A673 (cell line): ENCODE measurements around the gene ZNF281. TPM values are rescaled to one million over a fixed set of nuclear protein-coding genes. Genes with fewer than 3 reads are reported as not detected.

Source experiments
- BruUV-seq: library from RNA; stranded (reverse); fragments of 400-500 nt; replicated peaks from 2 replicates; lab custom pipeline; 2021; lab: Mats Ljungman, UMichigan
- CTCF ChIA-PET: fragments of 300-600 bp; sonication (Branson Sonifier 250); formaldehyde crosslinking; loops from one replicate; lab custom pipeline; 2022; ENCODE audit warnings: antibody characterized with exemption; lab: Charles Lee
- POLR2A ChIA-PET: fragments of 300-600 bp; sonication (Branson Sonifier 250); formaldehyde crosslinking; loops from one replicate; lab custom pipeline; 2022; ENCODE audit warnings: antibody characterized with exemption; ENCODE audit not compliant: low non-redundant PET; lab: Charles Lee
- DNase-seq: peaks from one replicate; pipeline ENCODE4 v3.0.0-alpha.2; 2015; ENCODE audit warnings: low spot score
- H3K27ac ChIP-seq: fragments of 200-600 bp; sonication (generic); 2 replicates; pipeline ENCODE4 v1.5.1; 2016; ENCODE audit warnings: mixed run types, low read depth, mild to moderate bottlenecking, mixed read lengths, antibody characterized with exemption, low read length; ENCODE audit not compliant: poor library complexity, severe bottlenecking
- H3K27me3 ChIP-seq: fragments of 200-600 bp; sonication (generic); replicated peaks from 2 replicates; pipeline ENCODE4 v1.6.1; 2017; ENCODE audit warnings: mixed run types, low read depth, mild to moderate bottlenecking, mixed read lengths, antibody characterized with exemption, low read length; ENCODE audit not compliant: insufficient read depth, poor library complexity
- H3K36me3 ChIP-seq: fragments of 200-600 bp; sonication (generic); 2 replicates; pipeline ENCODE4 v1.6.1; 2016; ENCODE audit warnings: mixed run types, mild to moderate bottlenecking, mixed read lengths, antibody characterized with exemption, low read length; ENCODE audit not compliant: insufficient read depth, poor library complexity, severe bottlenecking
- H3K4me1 ChIP-seq: fragments of 200-600 bp; sonication (generic); 2 replicates; pipeline ENCODE4 v1.6.1; 2017; ENCODE audit warnings: mixed run types, mild to moderate bottlenecking, mixed read lengths, antibody characterized with exemption, low read length; ENCODE audit not compliant: insufficient read depth, poor library complexity, severe bottlenecking
- H3K4me3 ChIP-seq: fragments of 200-600 bp; sonication (generic); 2 replicates; pipeline ENCODE4 v1.5.1; 2016; ENCODE audit warnings: low read depth, mixed run types, mild to moderate bottlenecking, mixed read lengths, low read length; ENCODE audit not compliant: poor library complexity, severe bottlenecking
- H3K9me3 ChIP-seq: fragments of 200-600 bp; sonication (generic); 2 replicates; pipeline ENCODE4 v1.6.1; 2016; ENCODE audit warnings: mixed run types, low read depth, mild to moderate bottlenecking, mixed read lengths, antibody characterized with exemption, low read length; ENCODE audit not compliant: poor library complexity, severe bottlenecking
- CTCF ChIP-seq: fragments of 300-800, 200-600 bp; sonication (generic); conservative IDR thresholded peaks from 2 replicates; pipeline ENCODE4 v1.5.1; 2017; ENCODE audit warnings: low read depth, mild to moderate bottlenecking, antibody characterized with exemption, low read length, moderate library complexity, mixed read lengths
- EZH2 ChIP-seq: fragments of 200-600 bp; sonication (generic); IDR thresholded peaks from 2 replicates; pipeline ENCODE4 v1.6.1; 2017; ENCODE audit warnings: borderline replicate concordance, low read depth, mild to moderate bottlenecking, mixed read lengths, antibody characterized with exemption, low read length; ENCODE audit not compliant: poor library complexity, severe bottlenecking
- intact Hi-C: fragments of 100-400 bp; cut with micrococcal nuclease; formaldehyde crosslinking; loops from one replicate; pipeline ENCODE4 v1.10.0; 2022; ENCODE audit not compliant: unreplicated experiment
- total RNA-seq: library from RNA; stranded (reverse); gene quantifications from 2 replicates; pipeline ENCODE4 v1.2.3, GENCODE V29; 2021

Gene ZNF281
- total RNA-seq, 1 experiment from 2014 or later, result 24.3 TPM

- H3K4me3 ChIP-seq, result no peak overlapping the region
- ChIA-PET CTCF (no interaction called here), POLR2A (no interaction called here)
- H3K27me3 ChIP-seq, result no peaks in the 10 kb centered on the region
- H3K4me1 ChIP-seq, result no peaks in the 10 kb centered on the region
- no TSS peak for BruUV-seq
- no peaks in the 10 kb centered on the region for H3K9me3 ChIP-seq
- intact Hi-C loops, result no loop called here
- TF ChIP-seq CTCF (no peak), EZH2 (no peak)
- H3K36me3 ChIP-seq, result no peaks in the 10 kb centered on the region
- DNase-seq, result no peak
- H3K27ac ChIP-seq, result no peak overlapping the region
These were observed 34.0 kb upstream of the ZNF281 start for GRCh38 chr1:200443860-200444259.

- TF ChIP-seq CTCF (no peak), EZH2 (no peak)
- DNase-seq, result no peak
- Histone ChIP-seq H3K4me3 (no peak overlapping the region), H3K9me3 (no peaks in the 10 kb centered on the region), H3K27me3 (no peaks in the 10 kb centered on the region), H3K4me1 (no peaks in the 10 kb centered on the region), H3K27ac (no peak overlapping the region), H3K36me3 (no peaks in the 10 kb centered on the region)
- BruUV-seq, result no TSS peak
- intact Hi-C loops, result no loop called here
- ChIA-PET CTCF (interaction anchor here (0.6 kb wide), 1 partner anchor 772 kb away, joined by 4 read pairs; no protein-coding TSS in a partner anchor), POLR2A (interaction anchor here (0.7 kb wide), 1 partner anchor 1014 kb away, joined by 8 read pairs; no protein-coding TSS in a partner anchor)
These were observed 32.8 kb upstream of the ZNF281 start for GRCh38 chr1:200442537-200443156.

GRCh38 chr1:200442023-200442422 is 32.2 kb upstream of the ZNF281 start:
- no TSS peak for BruUV-seq
- intact Hi-C loops, result no loop called here
- H3K27ac ChIP-seq, result no peak overlapping the region
- no peaks in the 10 kb centered on the region for H3K9me3 ChIP-seq
- no peaks in the 10 kb centered on the region for H3K27me3 ChIP-seq
- H3K4me1 ChIP-seq, result no peaks in the 10 kb centered on the region
- no peak for DNase-seq
- POLR2A ChIA-PET, result no interaction called here
- no peak overlapping the region for H3K4me3 ChIP-seq
- CTCF ChIA-PET, result no interaction called here
- TF ChIP-seq CTCF, result no peak
- TF ChIP-seq EZH2, result no peak
- no peaks in the 10 kb centered on the region for H3K36me3 ChIP-seq
